ENCODE measurements around the gene ZNF324B.

GRCh38 chr19:58500242-58500641, 48.8 kb downstream of the ZNF324B start:
- TF ChIP-seq POLR2A (IDR thresholded peaks at IDR 0.05) (no peak), EP300 (IDR thresholded peaks at IDR 0.05) (no peak), POLR2AphosphoS5 (IDR thresholded peaks at IDR 0.05) (no peak), CTCF (IDR thresholded peaks at IDR 0.05) (no peak)
